ENCODE data around the gene TP53TG3F.
"Not testable (repeated sequence)": the region's sequence is repeated elsewhere in the genome, so short reads cannot be mapped to it uniquely, and the experiment has no call there.

The TP53TG3F gene

DNA sequence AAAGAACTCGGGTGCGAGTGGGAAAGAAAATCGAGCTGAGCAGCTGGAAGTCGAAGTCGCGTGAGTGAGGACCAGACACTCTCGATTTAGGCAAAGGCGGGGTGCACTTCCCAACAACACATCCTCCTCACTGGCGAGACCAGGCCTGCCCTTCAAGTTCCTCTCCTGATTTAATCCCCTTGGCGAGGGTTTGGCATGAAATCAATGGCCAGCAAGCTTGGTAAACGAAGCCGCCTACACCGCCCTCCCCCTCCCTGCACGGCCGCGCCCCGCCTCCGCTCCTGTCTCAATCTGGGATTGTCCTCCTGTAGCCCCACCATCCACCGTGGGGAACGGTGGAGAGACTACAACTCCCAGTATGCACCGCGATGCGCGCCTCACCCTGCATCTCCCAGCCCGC is at the start of gene TP53TG3F:
TP53TG3F (plus strand) TSS at position 301 of the 400 bp plus-strand sequence; CDS start at position 369, 68 bp downstream.
- DNase-seq, result not testable (repeated sequence)

- not testable (repeated sequence) for DNase-seq
Observed at GRCh38 chr16:33491611-33492010, 32.2 kb downstream of the TP53TG3F start.

DNA sequence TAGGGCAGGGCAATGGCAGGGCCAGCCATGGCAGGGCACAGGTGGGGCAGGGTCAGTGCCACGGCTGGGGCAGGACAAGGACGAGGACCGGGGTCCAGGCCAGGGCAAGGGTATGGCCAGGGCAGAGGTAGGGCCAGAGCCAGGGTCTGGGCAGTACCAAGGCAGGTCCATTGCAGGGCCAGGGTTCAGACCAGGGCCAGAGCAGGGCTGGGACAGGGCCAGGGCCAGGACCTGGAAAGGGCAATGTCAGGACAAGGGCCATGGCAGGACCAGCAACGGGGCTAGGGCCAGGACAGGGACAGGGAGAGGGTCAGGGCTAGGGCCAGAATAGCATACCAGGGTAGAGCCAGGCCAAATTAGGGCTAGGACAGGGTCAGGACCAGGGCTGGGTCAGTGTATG is 47.8 kb downstream of the TP53TG3F start:
- DNase-seq, result not testable (repeated sequence)

DNA sequence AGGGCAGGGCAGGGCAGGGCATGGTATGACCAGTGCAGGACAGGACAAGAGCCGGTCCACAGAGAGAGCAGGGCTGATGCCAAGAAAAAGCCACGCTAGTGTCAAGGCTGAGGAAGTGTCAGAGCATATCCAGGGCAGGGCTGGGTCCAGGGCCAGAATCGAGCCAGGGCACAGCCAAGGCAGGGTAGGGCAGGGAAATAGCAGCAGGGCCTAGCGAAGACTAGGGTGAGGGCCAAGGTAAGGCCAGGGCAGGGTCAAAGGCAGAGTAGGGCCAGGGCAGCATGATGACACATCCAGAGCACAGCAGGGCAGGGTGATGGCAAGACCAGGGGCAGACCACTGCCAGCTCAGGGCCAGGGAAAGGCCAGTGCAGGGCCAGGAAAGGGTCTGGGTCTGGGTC is 49.7 kb downstream of the TP53TG3F start:
- DNase-seq, result not testable (repeated sequence)

- DNase-seq, result not testable (repeated sequence)
Observed at GRCh38 chr16:33509906-33510305, 50.5 kb downstream of the TP53TG3F start.
